ENCODE results near the gene STK11. TPM values are rescaled to one million over a fixed set of nuclear protein-coding genes. Genes with fewer than 3 reads are reported as not detected.

STK11 gene
- total RNA-seq, 4 donors from 2014 or later, result 91.5 to 194 (median 149) TPM

- H3K36me3 ChIP-seq, result peaks cover 0 to 52% of the 10 kb centered on the region in 2 donors
- intact Hi-C loops (cut with DNase I; ENCODE audit: low total_unique reads), result loop anchor here (1.0 kb wide), 1 partner anchor 13 kb away; no protein-coding TSS in a partner anchor
- in situ Hi-C loops (cut with MboI; ENCODE audit: low sequenced_read_pairs in 4 of 4), result no loop called here
- H3K4me3 ChIP-seq, result peak overlapping the region; percentile 69 to 85 (median 84)
- H3K4me1 ChIP-seq, result peaks cover 41 to 52% of the 10 kb centered on the region in 2 donors
- DNase-seq (peak; percentile 81 to 89), ATAC-seq (peak; percentile 25 to 29)
- H3K9me3 ChIP-seq, result no peaks in the 10 kb centered on the region
- H3K27me3 ChIP-seq, result no peaks in the 10 kb centered on the region
- TF ChIP-seq POLR2A (IDR thresholded peaks at IDR 0.05), result peak in 1 of 2 donors; percentile 12
- TF ChIP-seq CTCF (IDR thresholded peaks at IDR 0.05 in 4 of 5, conservative IDR thresholded peaks at IDR 0.05 in 1 of 5), result peak in 2 of 5 experiments; percentile 24 to 26
- H3K27ac ChIP-seq, result peak overlapping the region; percentile 94 to 99 (median 96)
These were observed 47.4 kb downstream of the STK11 start for GRCh38 chr19:1252821-1253513.

- intact Hi-C loops (cut with DNase I; ENCODE audit: low total_unique reads) (loop anchor here (1.0 kb wide), 1 partner anchor 13 kb away; no protein-coding TSS in a partner anchor), in situ Hi-C loops (cut with MboI; ENCODE audit: low sequenced_read_pairs in 4 of 4) (no loop called here)
- H3K4me1 ChIP-seq, result peaks cover 45 to 54% of the 10 kb centered on the region in 2 donors
- no peak for ATAC-seq
- H3K9me3 ChIP-seq, result no peaks in the 10 kb centered on the region
- peaks cover 0 to 52% of the 10 kb centered on the region in 2 donors for H3K36me3 ChIP-seq
- peak overlapping the region; percentile 94 to 99 (median 96) for H3K27ac ChIP-seq
- no peak for DNase-seq
- peak in 1 of 2 donors; percentile 1 for TF ChIP-seq POLR2A (IDR thresholded peaks at IDR 0.05)
- no peak for TF ChIP-seq CTCF (IDR thresholded peaks at IDR 0.05 in 4 of 5, conservative IDR thresholded peaks at IDR 0.05 in 1 of 5)
- peak overlapping the region; percentile 69 to 85 (median 84) for H3K4me3 ChIP-seq
- no peaks in the 10 kb centered on the region for H3K27me3 ChIP-seq
These were observed 48.0 kb downstream of the STK11 start for GRCh38 chr19:1253514-1254080.

GRCh38 chr19:1254081-1254527, 48.5 kb downstream of the STK11 start:
- Histone ChIP-seq H3K36me3 (peaks cover 0 to 52% of the 10 kb centered on the region in 2 donors), H3K4me1 (peaks cover 45 to 56% of the 10 kb centered on the region in 2 donors), H3K4me3 (peak overlapping the region; percentile 69 to 85 (median 84)), H3K27me3 (no peaks in the 10 kb centered on the region), H3K9me3 (no peaks in the 10 kb centered on the region), H3K27ac (peak overlapping the region; percentile 94 to 99 (median 96))
- no peak for TF ChIP-seq POLR2A (IDR thresholded peaks at IDR 0.05)
- no peak for TF ChIP-seq CTCF (IDR thresholded peaks at IDR 0.05 in 4 of 5, conservative IDR thresholded peaks at IDR 0.05 in 1 of 5)
- no peak for ATAC-seq
- in situ Hi-C loops (cut with MboI; ENCODE audit: low sequenced_read_pairs in 4 of 4) (no loop called here), intact Hi-C loops (cut with DNase I; ENCODE audit: low total_unique reads) (no loop called here)
- no peak for DNase-seq

- H3K36me3 ChIP-seq, result peaks cover 0 to 52% of the 10 kb centered on the region in 2 donors
- TF ChIP-seq POLR2A (IDR thresholded peaks at IDR 0.05) (no peak), CTCF (IDR thresholded peaks at IDR 0.05 in 4 of 5, conservative IDR thresholded peaks at IDR 0.05 in 1 of 5) (no peak)
- peak overlapping the region; percentile 94 to 99 (median 96) for H3K27ac ChIP-seq
- no peaks in the 10 kb centered on the region for H3K9me3 ChIP-seq
- H3K4me1 ChIP-seq, result peaks cover 46 to 59% of the 10 kb centered on the region in 2 donors
- intact Hi-C loops (cut with DNase I; ENCODE audit: low total_unique reads) (no loop called here), in situ Hi-C loops (cut with MboI; ENCODE audit: low sequenced_read_pairs in 4 of 4) (no loop called here)
- H3K27me3 ChIP-seq, result no peaks in the 10 kb centered on the region
- no peak for DNase-seq
- H3K4me3 ChIP-seq, result peak overlapping the region in 1 of 4 donors; percentile 85
- no peak for ATAC-seq
These were observed 49.1 kb downstream of the STK11 start for GRCh38 chr19:1254530-1255185.

Measured in gastrocnemius medialis (tissue), 4 donors.